Adrenal gland (tissue), 5 donors: ENCODE measurements around the gene RBM19.

ENCODE experiments used
- POLR2A ChIP-seq, 2 donors: fragments of 450-650 bp; IDR thresholded peaks; one replicate each; pipeline ENCODE4 v1.6.1; 2017; ENCODE audit warnings: antibody characterized with exemption in 2 of 2, mild to moderate bottlenecking in 2 of 2, moderate library complexity in 1 of 2
- TF ChIP-seq, protein P1 (sequence below), 6 experiments: fragments of 450-650 bp in 4 of 6; fragments of 200-600 bp in 2 of 6; sonication (generic) in 1 of 6; IDR thresholded peaks; 1 replicate in 5 of 6; 2 replicates in 1 of 6; pipeline versions ENCODE4 v1.5.1 to v1.8.0; 2016 to 2021; ENCODE audit warnings: antibody characterized with exemption in 6 of 6, mild to moderate bottlenecking in 2 of 6, moderate library complexity in 1 of 6
- donor health status: DM: no; HTN: no; CAD: no.

GRCh38 chr12:113924341-113924740, 41.8 kb downstream of the RBM19 start:
- TF ChIP-seq, protein P1, sequence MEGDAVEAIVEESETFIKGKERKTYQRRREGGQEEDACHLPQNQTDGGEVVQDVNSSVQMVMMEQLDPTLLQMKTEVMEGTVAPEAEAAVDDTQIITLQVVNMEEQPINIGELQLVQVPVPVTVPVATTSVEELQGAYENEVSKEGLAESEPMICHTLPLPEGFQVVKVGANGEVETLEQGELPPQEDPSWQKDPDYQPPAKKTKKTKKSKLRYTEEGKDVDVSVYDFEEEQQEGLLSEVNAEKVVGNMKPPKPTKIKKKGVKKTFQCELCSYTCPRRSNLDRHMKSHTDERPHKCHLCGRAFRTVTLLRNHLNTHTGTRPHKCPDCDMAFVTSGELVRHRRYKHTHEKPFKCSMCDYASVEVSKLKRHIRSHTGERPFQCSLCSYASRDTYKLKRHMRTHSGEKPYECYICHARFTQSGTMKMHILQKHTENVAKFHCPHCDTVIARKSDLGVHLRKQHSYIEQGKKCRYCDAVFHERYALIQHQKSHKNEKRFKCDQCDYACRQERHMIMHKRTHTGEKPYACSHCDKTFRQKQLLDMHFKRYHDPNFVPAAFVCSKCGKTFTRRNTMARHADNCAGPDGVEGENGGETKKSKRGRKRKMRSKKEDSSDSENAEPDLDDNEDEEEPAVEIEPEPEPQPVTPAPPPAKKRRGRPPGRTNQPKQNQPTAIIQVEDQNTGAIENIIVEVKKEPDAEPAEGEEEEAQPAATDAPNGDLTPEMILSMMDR (IDR thresholded peaks at IDR 0.05): no peak
- no peak for TF ChIP-seq POLR2A (IDR thresholded peaks at IDR 0.05)
